A673 (cell line): ENCODE results near the gene SLC26A4. TPM values are rescaled to one million over a fixed set of nuclear protein-coding genes. Genes with fewer than 3 reads are reported as not detected.

Experiments
- BruUV-seq: library from RNA; stranded (reverse); fragments of 400-500 nt; replicated peaks from 2 replicates; lab custom pipeline; 2021; lab: Mats Ljungman, UMichigan
- CTCF ChIA-PET: fragments of 300-600 bp; sonication (Branson Sonifier 250); formaldehyde crosslinking; loops from one replicate; lab custom pipeline; 2022; ENCODE audit warnings: antibody characterized with exemption; lab: Charles Lee
- POLR2A ChIA-PET: fragments of 300-600 bp; sonication (Branson Sonifier 250); formaldehyde crosslinking; loops from one replicate; lab custom pipeline; 2022; ENCODE audit warnings: antibody characterized with exemption; ENCODE audit not compliant: low non-redundant PET; lab: Charles Lee
- DNase-seq: peaks from one replicate; pipeline ENCODE4 v3.0.0-alpha.2; 2015; ENCODE audit warnings: low spot score
- H3K27ac ChIP-seq: fragments of 200-600 bp; sonication (generic); 2 replicates; pipeline ENCODE4 v1.5.1; 2016; ENCODE audit warnings: mixed run types, low read depth, mild to moderate bottlenecking, mixed read lengths, antibody characterized with exemption, low read length; ENCODE audit not compliant: poor library complexity, severe bottlenecking
- H3K27me3 ChIP-seq: fragments of 200-600 bp; sonication (generic); replicated peaks from 2 replicates; pipeline ENCODE4 v1.6.1; 2017; ENCODE audit warnings: mixed run types, low read depth, mild to moderate bottlenecking, mixed read lengths, antibody characterized with exemption, low read length; ENCODE audit not compliant: insufficient read depth, poor library complexity
- H3K36me3 ChIP-seq: fragments of 200-600 bp; sonication (generic); 2 replicates; pipeline ENCODE4 v1.6.1; 2016; ENCODE audit warnings: mixed run types, mild to moderate bottlenecking, mixed read lengths, antibody characterized with exemption, low read length; ENCODE audit not compliant: insufficient read depth, poor library complexity, severe bottlenecking
- H3K4me1 ChIP-seq: fragments of 200-600 bp; sonication (generic); 2 replicates; pipeline ENCODE4 v1.6.1; 2017; ENCODE audit warnings: mixed run types, mild to moderate bottlenecking, mixed read lengths, antibody characterized with exemption, low read length; ENCODE audit not compliant: insufficient read depth, poor library complexity, severe bottlenecking
- H3K4me3 ChIP-seq: fragments of 200-600 bp; sonication (generic); 2 replicates; pipeline ENCODE4 v1.5.1; 2016; ENCODE audit warnings: low read depth, mixed run types, mild to moderate bottlenecking, mixed read lengths, low read length; ENCODE audit not compliant: poor library complexity, severe bottlenecking
- H3K9me3 ChIP-seq: fragments of 200-600 bp; sonication (generic); 2 replicates; pipeline ENCODE4 v1.6.1; 2016; ENCODE audit warnings: mixed run types, low read depth, mild to moderate bottlenecking, mixed read lengths, antibody characterized with exemption, low read length; ENCODE audit not compliant: poor library complexity, severe bottlenecking
- CTCF ChIP-seq: fragments of 300-800, 200-600 bp; sonication (generic); conservative IDR thresholded peaks from 2 replicates; pipeline ENCODE4 v1.5.1; 2017; ENCODE audit warnings: low read depth, mild to moderate bottlenecking, antibody characterized with exemption, low read length, moderate library complexity, mixed read lengths
- EZH2 ChIP-seq: fragments of 200-600 bp; sonication (generic); IDR thresholded peaks from 2 replicates; pipeline ENCODE4 v1.6.1; 2017; ENCODE audit warnings: borderline replicate concordance, low read depth, mild to moderate bottlenecking, mixed read lengths, antibody characterized with exemption, low read length; ENCODE audit not compliant: poor library complexity, severe bottlenecking
- intact Hi-C: fragments of 100-400 bp; cut with micrococcal nuclease; formaldehyde crosslinking; loops from one replicate; pipeline ENCODE4 v1.10.0; 2022; ENCODE audit not compliant: unreplicated experiment
- total RNA-seq: library from RNA; stranded (reverse); gene quantifications from 2 replicates; pipeline ENCODE4 v1.2.3, GENCODE V29; 2021

Gene SLC26A4
- total RNA-seq, 1 experiment from 2014 or later: not detected

GRCh38 chr7:107643407-107643806, 17.2 kb upstream of the SLC26A4 start:
- peak; percentile 50 for TF ChIP-seq CTCF
- TF ChIP-seq EZH2: no peak
- Histone ChIP-seq H3K36me3 (no peaks in the 10 kb centered on the region), H3K9me3 (no peaks in the 10 kb centered on the region), H3K27me3 (no peaks in the 10 kb centered on the region), H3K4me3 (no peak overlapping the region), H3K27ac (no peak overlapping the region), H3K4me1 (peaks cover 16% of the 10 kb centered on the region)
- peak; percentile 47 for DNase-seq
- intact Hi-C loops: no loop called here
- no TSS peak for BruUV-seq
- ChIA-PET CTCF (interaction anchor here (0.8 kb wide), 1 partner anchor 10 kb away, joined by 3 read pairs; no protein-coding TSS in a partner anchor), POLR2A (no interaction called here)

GRCh38 chr7:107643938-107644308, 16.7 kb upstream of the SLC26A4 start:
- H3K36me3 ChIP-seq: no peaks in the 10 kb centered on the region
- CTCF ChIA-PET: no interaction called here
- BruUV-seq: no TSS peak
- intact Hi-C loops: no loop called here
- peaks cover 16% of the 10 kb centered on the region for H3K4me1 ChIP-seq
- H3K9me3 ChIP-seq: no peaks in the 10 kb centered on the region
- DNase-seq: no peak
- TF ChIP-seq CTCF (no peak), EZH2 (no peak)
- no peak overlapping the region for H3K4me3 ChIP-seq
- POLR2A ChIA-PET: no interaction called here
- no peak overlapping the region for H3K27ac ChIP-seq
- H3K27me3 ChIP-seq: no peaks in the 10 kb centered on the region

GRCh38 chr7:107644309-107644974, 16.2 kb upstream of the SLC26A4 start:
- Histone ChIP-seq H3K9me3 (no peaks in the 10 kb centered on the region), H3K36me3 (no peaks in the 10 kb centered on the region), H3K27me3 (no peaks in the 10 kb centered on the region), H3K4me1 (peaks cover 16% of the 10 kb centered on the region), H3K27ac (no peak overlapping the region), H3K4me3 (no peak overlapping the region)
- BruUV-seq: no TSS peak
- POLR2A ChIA-PET: no interaction called here
- no peak for DNase-seq
- intact Hi-C loops: no loop called here
- TF ChIP-seq EZH2: no peak
- TF ChIP-seq CTCF: no peak
- CTCF ChIA-PET: no interaction called here
